EL (cell line): ENCODE data around the gene PIM3.

Source experiments
- DNase-seq: peaks from one replicate; pipeline ENCODE4 v3.0.0-alpha.2; 2016

Gene PIM3

GRCh38 chr22:49960159-49961004 is at the start of gene PIM3:
Gene PIM3, plus strand, starts transcription at chr22:49960772. Its CDS starts 176 bp downstream, at chr22:49960948.
- peak; percentile 95 for DNase-seq

DNA sequence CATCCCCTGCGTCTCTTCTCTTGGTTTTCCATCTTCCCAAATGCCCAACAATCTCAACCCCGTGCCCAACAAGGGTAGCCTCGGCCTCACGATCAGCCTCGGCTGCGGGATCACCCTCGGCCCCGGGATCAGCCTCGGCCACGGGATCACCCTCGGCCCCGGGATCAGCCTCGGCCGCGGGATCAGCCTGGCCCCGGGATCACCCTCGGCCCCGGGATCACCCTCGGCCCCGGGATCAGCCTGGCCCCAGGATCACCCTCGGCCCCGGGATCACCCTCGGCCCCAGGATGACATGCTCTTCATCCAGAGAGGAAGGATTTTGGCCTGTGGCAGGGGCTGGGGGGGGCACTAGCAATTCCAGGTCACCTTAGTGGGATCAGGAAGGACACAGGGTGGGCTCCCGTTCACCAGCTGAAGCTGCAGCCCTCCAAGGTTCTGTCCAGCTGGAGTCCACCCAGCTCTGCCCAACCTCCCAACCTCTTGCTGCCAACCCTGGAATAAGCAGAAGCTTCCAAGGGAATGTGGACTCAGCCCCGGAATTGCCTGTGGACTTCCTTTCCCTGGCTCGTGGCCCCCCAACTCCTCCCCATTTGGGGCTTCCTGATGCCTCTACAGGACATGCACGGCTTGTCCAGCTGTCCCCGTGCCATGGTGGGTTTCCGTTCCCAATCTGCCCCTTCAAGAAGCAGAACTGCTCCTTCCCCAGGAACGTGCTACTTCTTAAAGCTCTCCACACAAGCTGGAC is 48.5 kb upstream of the PIM3 start:
- DNase-seq: no peak

GRCh38 chr22:49913026-49913425 is 47.5 kb upstream of the PIM3 start:
- DNase-seq: no peak

- DNase-seq: no peak
Observed at GRCh38 chr22:49913446-49913845, 47.1 kb upstream of the PIM3 start.

GRCh38 chr22:49914256-49914655 is 46.3 kb upstream of the PIM3 start:
- DNase-seq: no peak

DNA sequence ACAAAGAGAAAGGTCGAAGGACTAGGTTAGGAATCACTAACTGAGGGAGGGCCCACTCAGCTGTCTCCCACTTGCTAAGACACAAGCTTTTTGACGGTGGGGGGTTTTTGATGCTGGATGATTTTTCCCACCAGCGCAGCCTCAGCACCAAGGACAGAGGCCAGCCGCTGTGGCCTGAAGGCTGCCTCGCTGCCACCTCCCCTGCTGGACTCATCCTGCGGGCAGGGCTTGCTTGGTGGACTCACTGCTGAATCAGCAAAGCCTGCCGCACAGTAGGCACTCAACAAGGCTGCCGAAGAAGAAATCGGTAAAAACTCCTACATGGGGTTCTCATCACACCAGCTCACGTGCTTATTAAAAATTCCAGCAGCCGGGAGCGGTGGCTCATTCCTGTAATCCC is 45.0 kb upstream of the PIM3 start:
- DNase-seq: no peak

DNA sequence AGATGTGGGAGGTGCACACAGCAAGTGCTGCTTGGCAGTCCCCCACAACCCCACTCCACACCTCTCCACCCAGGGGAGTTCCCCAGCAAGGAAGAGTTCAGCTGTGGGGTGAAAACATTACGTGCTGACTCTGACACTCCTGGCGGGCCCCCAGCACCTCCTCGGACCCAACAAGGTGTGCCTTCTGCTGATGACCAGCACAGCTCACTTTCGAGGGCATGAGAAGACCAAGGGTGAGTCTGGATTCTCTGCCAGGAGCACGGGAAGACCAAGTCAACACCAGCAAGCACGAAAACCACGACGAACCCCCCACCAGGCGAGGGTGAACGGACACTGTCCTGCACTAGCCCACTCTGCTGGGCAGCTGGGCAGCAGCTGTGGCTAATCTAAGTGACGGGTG is 43.7 kb upstream of the PIM3 start:
- DNase-seq: no peak

DNA sequence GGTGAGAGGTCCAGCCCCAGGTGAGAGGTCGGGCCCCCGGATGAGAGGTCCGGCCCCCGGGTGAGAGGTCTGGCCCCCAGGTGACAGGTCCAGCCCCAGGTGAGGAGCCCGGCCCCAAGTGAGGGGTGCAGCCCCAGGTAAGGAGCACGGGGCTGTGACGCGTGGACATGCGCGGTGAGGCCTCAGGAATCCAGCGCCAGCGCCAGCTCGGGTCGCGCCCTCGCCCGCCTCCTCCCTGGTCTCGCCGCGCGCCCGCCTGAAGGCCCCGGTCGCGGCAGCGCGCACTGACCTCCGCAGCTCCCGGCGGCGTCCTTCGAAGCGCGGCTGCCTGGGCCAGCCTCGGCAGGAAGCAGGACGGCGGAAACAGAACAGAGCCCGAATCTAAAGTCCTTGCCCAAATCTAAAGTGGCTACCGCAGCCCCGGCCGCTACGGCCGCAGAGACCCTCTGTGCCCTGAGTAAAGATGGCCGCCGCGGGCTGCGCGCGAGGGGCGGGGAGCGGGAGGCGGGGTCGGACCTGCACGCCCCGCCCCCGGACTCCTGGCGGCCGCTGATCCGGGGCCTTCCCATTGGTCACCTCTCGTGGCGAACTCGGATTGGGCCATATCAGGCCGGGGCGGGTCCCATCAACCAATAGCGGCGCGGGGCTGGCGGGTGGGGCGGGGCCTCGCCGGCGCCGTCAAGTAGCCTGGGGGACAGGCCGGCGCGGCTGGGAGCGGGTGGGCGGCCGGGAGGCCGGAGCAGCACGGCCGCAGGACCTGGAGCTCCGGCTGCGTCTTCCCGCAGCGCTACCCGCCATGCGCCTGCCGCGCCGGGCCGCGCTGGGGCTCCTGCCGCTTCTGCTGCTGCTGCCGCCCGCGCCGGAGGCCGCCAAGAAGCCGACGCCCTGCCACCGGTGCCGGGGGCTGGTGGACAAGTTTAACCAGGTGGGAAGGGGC is 42.3 kb upstream of the PIM3 start, which contains the start of the genes ALG12 and CRELD2:
Gene ALG12 (minus strand): TSS at position 465 of the 937 bp plus-strand sequence. CDS start 4,673 bp downstream, outside the sequence.
Gene CRELD2 (plus strand): TSS at position 661 of the 937 bp plus-strand sequence. CDS start 136 bp downstream, at position 797.
- DNase-seq: peak; percentile 98

- no peak for DNase-seq
Observed at GRCh38 chr22:49918911-49919881, 41.4 kb upstream of the PIM3 start.

GRCh38 chr22:49920859-49921258 is 39.7 kb upstream of the PIM3 start:
- DNase-seq: no peak

- no peak for DNase-seq
Observed at GRCh38 chr22:49921508-49922278, 38.9 kb upstream of the PIM3 start.

DNA sequence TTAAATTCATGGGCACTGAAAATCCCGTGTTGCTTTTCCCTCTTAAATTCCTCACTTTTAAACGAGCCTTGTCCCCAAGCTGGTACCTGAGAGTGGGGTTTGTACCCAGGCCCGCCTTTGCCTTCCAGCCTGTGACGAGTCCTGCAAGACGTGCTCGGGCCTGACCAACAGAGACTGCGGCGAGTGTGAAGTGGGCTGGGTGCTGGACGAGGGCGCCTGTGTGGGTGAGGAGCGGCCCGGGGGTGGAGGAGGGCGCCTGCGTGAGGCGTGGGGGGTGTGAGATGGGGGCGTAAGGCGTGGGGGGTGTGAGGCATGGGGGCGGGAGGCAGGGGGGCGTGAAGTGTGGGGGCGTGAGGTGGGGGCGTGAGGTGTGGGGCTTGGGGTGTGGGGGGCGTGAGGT is 38.1 kb upstream of the PIM3 start:
- DNase-seq: no peak

GRCh38 chr22:49922926-49923325 is 37.6 kb upstream of the PIM3 start:
- no peak for DNase-seq

GRCh38 chr22:49923445-49923844 is 37.1 kb upstream of the PIM3 start:
- DNase-seq: no peak

DNA sequence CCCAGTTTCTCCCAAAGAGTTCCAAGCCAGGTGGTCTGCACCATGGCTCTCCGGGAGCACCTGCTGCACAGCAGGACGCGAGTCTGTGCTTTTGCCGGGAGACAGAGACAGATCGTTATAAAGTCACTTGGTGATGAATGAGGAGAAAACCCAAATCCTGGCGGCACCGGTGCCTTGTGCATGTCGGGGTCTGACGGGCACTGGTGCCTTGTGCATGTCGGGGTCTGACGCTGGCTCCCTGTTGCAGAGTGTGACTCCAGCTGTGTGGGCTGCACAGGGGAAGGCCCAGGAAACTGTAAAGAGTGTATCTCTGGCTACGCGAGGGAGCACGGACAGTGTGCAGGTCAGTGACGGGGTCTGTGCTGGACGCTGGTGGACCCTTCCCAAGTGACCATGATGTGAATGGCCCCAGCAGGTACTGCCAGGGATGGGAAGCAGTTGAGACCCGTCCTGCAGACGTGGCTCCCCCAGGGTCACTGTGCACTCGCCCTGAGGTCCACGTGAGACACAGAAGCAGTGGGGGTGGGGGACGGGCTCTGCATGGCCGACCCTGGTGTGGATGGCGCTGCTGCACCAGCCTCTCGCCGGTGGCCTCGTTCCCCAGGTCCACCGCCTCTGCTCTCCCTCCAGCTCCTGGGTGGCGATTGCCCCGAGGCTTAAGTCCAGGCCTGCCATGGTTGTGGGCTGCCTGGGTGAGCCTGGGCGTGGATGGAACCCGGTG is 36.3 kb upstream of the PIM3 start:
- DNase-seq: no peak

- no peak for DNase-seq
Observed at GRCh38 chr22:49925525-49926128, 34.9 kb upstream of the PIM3 start.

DNA sequence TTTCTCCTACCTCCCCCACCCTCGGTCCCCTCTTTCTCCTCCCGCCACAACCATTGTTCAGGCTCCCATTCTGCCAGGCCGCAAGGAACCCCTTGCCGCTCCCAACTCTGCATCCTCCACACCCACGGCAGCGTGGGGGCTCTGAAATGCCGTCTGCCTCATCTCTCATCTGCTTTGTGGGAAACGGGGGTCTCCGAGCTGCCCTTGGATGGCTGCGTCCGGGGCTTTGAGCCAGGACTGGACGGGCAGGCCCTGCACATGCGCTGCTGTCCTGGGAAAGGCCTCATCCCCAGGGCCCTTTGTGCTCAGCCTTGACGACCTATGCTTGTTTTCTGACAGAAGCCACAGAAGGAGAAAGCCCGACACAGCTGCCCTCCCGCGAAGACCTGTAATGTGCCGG is 33.7 kb upstream of the PIM3 start:
- no peak for DNase-seq

DNA sequence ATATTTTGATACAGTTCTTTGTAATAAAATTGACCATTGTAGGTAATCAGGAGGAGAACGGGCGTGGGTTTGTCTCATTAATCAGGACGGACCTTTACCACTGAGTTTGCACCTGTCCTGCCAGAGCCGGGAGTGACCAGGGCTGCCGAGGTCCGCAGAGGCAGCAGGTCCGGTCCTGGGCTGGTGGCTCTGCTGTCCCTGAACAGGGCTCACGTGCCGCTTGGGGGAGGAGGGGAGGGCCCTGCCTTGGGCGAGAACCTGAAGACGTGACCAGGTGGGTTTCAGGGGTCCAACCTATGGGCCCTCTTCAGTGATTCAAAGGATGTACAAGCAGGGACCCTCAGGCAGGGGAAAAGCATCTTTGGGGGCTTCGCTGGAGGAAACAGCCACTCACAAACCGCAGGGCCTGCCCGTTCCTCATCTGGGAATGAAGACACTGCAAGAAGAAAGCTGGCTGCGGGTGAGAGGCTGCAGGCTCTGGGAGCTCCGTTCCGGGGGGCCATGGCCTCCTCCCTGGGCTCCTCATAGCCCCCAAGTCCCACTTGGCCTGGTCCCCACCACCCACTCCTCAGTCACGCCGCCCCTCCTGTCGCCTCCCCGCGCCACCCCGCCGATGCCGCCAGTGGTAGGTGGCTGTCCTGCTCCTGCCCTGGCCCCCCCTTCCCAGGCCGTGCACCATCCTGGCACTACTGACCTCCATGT is 32.9 kb upstream of the PIM3 start:
- no peak for DNase-seq

DNA sequence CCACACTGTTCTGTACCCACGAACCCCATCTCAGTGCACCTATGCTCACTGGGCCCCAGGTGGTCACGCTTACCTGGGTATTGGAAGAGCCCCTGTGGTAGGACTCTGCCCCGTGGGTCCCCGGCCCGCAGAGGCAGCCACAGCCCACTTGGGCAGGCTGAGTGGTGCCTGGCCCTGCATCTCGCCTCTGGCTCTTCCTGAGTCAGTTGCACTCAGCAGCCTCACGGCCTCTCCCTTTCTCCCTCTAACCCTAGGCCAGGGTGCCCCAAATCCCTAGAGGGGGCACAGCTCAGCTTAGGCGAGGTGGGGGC is 32.4 kb upstream of the PIM3 start:
- no peak for DNase-seq
